Measurements from ENCODE around the gene TGFBR3.

GRCh38 chr1:91697861-91698260 lies 188.1 kb downstream of the TGFBR3 start:
- TF ChIP-seq ATF2 (IDR thresholded peaks at IDR 0.05; ENCODE audit: low read length) (no peak), ASH2L (IDR thresholded peaks at IDR 0.05; ENCODE audit: low read length) (no peak), CHD2 (IDR thresholded peaks at IDR 0.05; ENCODE audit: low read length) (no peak), MAX (IDR thresholded peaks at IDR 0.05) (no peak), FOSL1 (IDR thresholded peaks at IDR 0.05; ENCODE audit: insufficient read depth, low read depth, low read length) (no peak), CTCF (IDR thresholded peaks at IDR 0.05; ENCODE audit: control extremely low read depth in 1 of 3, insufficient read depth in 1 of 3, low read depth in 1 of 3, low read length in 3 of 3) (no peak), POU5F1 (IDR thresholded peaks at IDR 0.05; ENCODE audit: low read depth, low read length) (no peak), EZH2 (IDR thresholded peaks at IDR 0.05; ENCODE audit: low read depth, low read length, severe bottlenecking) (no peak), SIRT6 (IDR thresholded peaks at IDR 0.05; ENCODE audit: low read length) (no peak), SP1 (IDR thresholded peaks at IDR 0.05; ENCODE audit: low read depth, low read length) (no peak), TBP (IDR thresholded peaks at IDR 0.05; ENCODE audit: low read depth, low read length) (no peak), POLR2A (IDR thresholded peaks at IDR 0.05; ENCODE audit: control extremely low read depth in 1 of 2, low read depth in 2 of 2, low read length in 2 of 2) (no peak)

Measured in H1 (cell line).